Common myeloid progenitor, CD34-positive (primary cell): ENCODE results near the gene TBX20.
"Not testable (repeated sequence)": the region's sequence is repeated elsewhere in the genome, so short reads cannot be mapped to it uniquely, and the experiment has no call there.

Experiments
- CTCF ChIA-PET: fragments of 350-600 bp; sonication (Branson Sonifier 250); formaldehyde crosslinking; loops from one replicate; lab custom pipeline; 2021; ENCODE audit warnings: antibody characterized with exemption; lab: Charles Lee
- POLR2A ChIA-PET: fragments of 350-600 bp; sonication (Branson Sonifier 250); formaldehyde crosslinking; loops from one replicate; lab custom pipeline; 2021; ENCODE audit warnings: antibody characterized with exemption; lab: Charles Lee
- DNase-seq, 3 donors: peaks; one replicate each; pipeline versions ENCODE4 v3.0.0 to v3.0.0-alpha.2; 2013
- H3K27ac ChIP-seq, 2 experiments: 1 replicate in 1 of 2; 2 replicates in 1 of 2; pipeline ENCODE4 v1.7.0; 2013; ENCODE audit warnings: inconsistent platforms in 2 of 2, low read length in 2 of 2, mild to moderate bottlenecking in 2 of 2, low read depth in 1 of 2, moderate library complexity in 1 of 2; ENCODE audit not compliant: severe bottlenecking in 2 of 2, insufficient read depth in 1 of 2, poor library complexity in 1 of 2
- H3K27me3 ChIP-seq, 5 experiments: replicated peaks in 2 of 5; 1 replicate in 3 of 5; 2 replicates in 2 of 5; pipeline versions ENCODE4 v1.6.1 to v1.7.0; 2013; ENCODE audit warnings: low read length in 4 of 5, mild to moderate bottlenecking in 2 of 5, moderate library complexity in 2 of 5, inconsistent platforms in 1 of 5; ENCODE audit not compliant: insufficient read depth in 5 of 5, control insufficient read depth in 4 of 5
- H3K36me3 ChIP-seq, 4 experiments: 1 replicate in 2 of 4; 2 replicates in 2 of 4; pipeline versions ENCODE4 v1.6.1 to v1.7.0; 2013; ENCODE audit warnings: low read length in 3 of 4, control low read depth in 1 of 4, mild to moderate bottlenecking in 1 of 4; ENCODE audit not compliant: control insufficient read depth in 4 of 4, insufficient read depth in 4 of 4
- H3K4me1 ChIP-seq, 4 experiments: 1 replicate in 3 of 4; 2 replicates in 1 of 4; pipeline versions ENCODE4 v1.6.1 to v1.7.1; 2013; ENCODE audit warnings: low read length in 3 of 4, mild to moderate bottlenecking in 3 of 4, control low read depth in 1 of 4, inconsistent platforms in 1 of 4, moderate library complexity in 1 of 4; ENCODE audit not compliant: control insufficient read depth in 4 of 4, insufficient read depth in 4 of 4; ENCODE audit errors: control extremely low read depth in 1 of 4
- H3K4me3 ChIP-seq, 7 experiments: 1 replicate in 4 of 7; 2 replicates in 3 of 7; pipeline versions ENCODE4 v1.5.1 to v1.7.0; 2013; ENCODE audit warnings: mild to moderate bottlenecking in 7 of 7, low read length in 6 of 7, moderate library complexity in 6 of 7, inconsistent platforms in 2 of 7, low read depth in 2 of 7, control low read depth in 1 of 7; ENCODE audit not compliant: insufficient read depth in 4 of 7, control insufficient read depth in 1 of 7; ENCODE audit errors: extremely low read depth in 1 of 7
- H3K9me3 ChIP-seq, 5 experiments: 1 replicate in 4 of 5; 2 replicates in 1 of 5; pipeline versions ENCODE4 v1.6.1 to v1.7.1; 2013; ENCODE audit warnings: low read length in 4 of 5, mild to moderate bottlenecking in 2 of 5, inconsistent platforms in 1 of 5, low read depth in 1 of 5, moderate library complexity in 1 of 5; ENCODE audit not compliant: control insufficient read depth in 4 of 5, insufficient read depth in 2 of 5; ENCODE audit errors: control extremely low read depth in 1 of 5
- WGBS: methylation state at CpG from one replicate; pipeline ENCODE4 v1.1.5; 2013; ENCODE audit not compliant: insufficient coverage; 5-methylcytosine and 5-hydroxymethylcytosine counted together

The TBX20 gene

GRCh38 chr7:35220176-35220575 lies 33.7 kb downstream of the TBX20 start:
- H3K4me1 ChIP-seq, H3K27me3 ChIP-seq, POLR2A ChIA-PET, H3K27ac ChIP-seq, CTCF ChIA-PET, H3K4me3 ChIP-seq, DNase-seq, H3K36me3 ChIP-seq, H3K9me3 ChIP-seq: not testable (repeated sequence)
- WGBS, result 50% methylated on average over 1 of the region's 2 CpGs

- CTCF ChIA-PET, POLR2A ChIA-PET, H3K27me3 ChIP-seq, H3K36me3 ChIP-seq, H3K4me3 ChIP-seq, DNase-seq, H3K27ac ChIP-seq, H3K4me1 ChIP-seq, H3K9me3 ChIP-seq: not testable (repeated sequence)
- WGBS, result 100% methylated on average over 2 of the region's 3 CpGs
Observed at GRCh38 chr7:35216033-35216432, 37.9 kb downstream of the TBX20 start.

DNA sequence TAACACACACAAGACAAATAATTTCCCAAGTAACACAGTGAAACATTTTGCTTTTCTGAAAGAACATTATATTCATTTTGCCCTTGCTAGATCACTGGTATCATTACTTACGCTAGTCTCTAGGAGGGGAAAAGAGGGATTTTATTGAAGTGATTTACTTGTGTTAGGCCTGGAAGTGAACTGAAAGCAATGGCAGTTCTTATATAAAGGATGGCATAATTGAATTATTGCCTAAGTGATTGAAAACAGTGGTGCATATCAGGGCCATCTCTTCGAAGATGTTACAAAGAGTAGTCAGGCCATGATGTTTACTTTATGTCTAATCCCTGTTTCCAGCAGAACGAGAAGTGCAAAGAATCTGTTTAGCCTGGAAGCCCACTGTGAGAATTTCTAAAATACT lies 38.8 kb downstream of the TBX20 start:
- H3K36me3 ChIP-seq, H3K27me3 ChIP-seq, H3K27ac ChIP-seq, POLR2A ChIA-PET, H3K4me1 ChIP-seq, DNase-seq, H3K9me3 ChIP-seq, CTCF ChIA-PET, H3K4me3 ChIP-seq: not testable (repeated sequence)
- WGBS, result no CpG with 5 or more reads among the region's 3 CpGs

DNA sequence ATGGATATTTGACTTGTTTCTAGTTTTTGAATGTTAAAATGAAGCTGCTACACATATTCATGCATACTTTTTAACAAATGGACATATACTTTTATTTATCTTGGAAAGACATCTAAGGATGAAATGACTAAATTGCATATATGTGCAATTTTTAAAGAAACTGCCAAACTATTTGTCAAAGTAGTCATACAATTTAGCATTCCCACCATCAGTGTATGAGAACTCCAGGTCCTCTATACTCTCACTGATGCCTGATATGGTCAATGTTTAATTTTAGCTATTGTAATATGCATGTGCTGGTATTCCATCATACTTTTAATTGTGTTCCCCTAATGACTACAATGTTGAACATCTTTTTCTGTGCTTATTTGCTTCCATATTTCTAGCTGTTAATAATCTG lies 47.0 kb downstream of the TBX20 start:
- H3K36me3 ChIP-seq, H3K9me3 ChIP-seq, POLR2A ChIA-PET, H3K27me3 ChIP-seq, H3K4me3 ChIP-seq, H3K27ac ChIP-seq, CTCF ChIA-PET, DNase-seq, H3K4me1 ChIP-seq: not testable (repeated sequence)

- H3K4me3 ChIP-seq, H3K36me3 ChIP-seq, H3K9me3 ChIP-seq, H3K27ac ChIP-seq, H3K27me3 ChIP-seq, POLR2A ChIA-PET, DNase-seq, H3K4me1 ChIP-seq: not testable (repeated sequence)
- WGBS, result no CpG with 5 or more reads among the region's 1 CpG
- CTCF ChIA-PET, result interaction anchor here (0.6 kb wide), 1 partner anchor 381 kb away, joined by 4 read pairs; no protein-coding TSS in a partner anchor
Observed at GRCh38 chr7:35204850-35205249, 49.0 kb downstream of the TBX20 start.

- H3K4me3 ChIP-seq, H3K4me1 ChIP-seq, CTCF ChIA-PET, POLR2A ChIA-PET, H3K27me3 ChIP-seq, H3K36me3 ChIP-seq, H3K9me3 ChIP-seq, DNase-seq, H3K27ac ChIP-seq: not testable (repeated sequence)
- 100% methylated on average over 2 of the region's 5 CpGs for WGBS
Observed at GRCh38 chr7:35204031-35204430, 49.9 kb downstream of the TBX20 start.

- WGBS, result no CpG with 5 or more reads among the region's 6 CpGs
Observed at GRCh38 chr7:35202353-35202752, 51.5 kb downstream of the TBX20 start.

More at GRCh38 chr7:35202353-35202752, 51.5 kb downstream of the TBX20 start:
- DNase-seq, H3K27me3 ChIP-seq, CTCF ChIA-PET, H3K4me3 ChIP-seq, H3K4me1 ChIP-seq, H3K36me3 ChIP-seq, POLR2A ChIA-PET, H3K27ac ChIP-seq, H3K9me3 ChIP-seq: not testable (repeated sequence)
